Measurements from ENCODE around the gene RBM28.
"Not testable (repeated sequence)": the region's sequence is repeated elsewhere in the genome, so short reads cannot be mapped to it uniquely, and the experiment has no call there.

Gene RBM28

GRCh38 chr7:128311013-128311412 lies 32.7 kb downstream of the RBM28 start:
- H3K4me3 Mint-ChIP-seq: no peak overlapping the region
- peak overlapping the region in 1 of 2 donors; percentile 9 for H3K27ac Mint-ChIP-seq
- no peak for ATAC-seq (replicated peaks)
- no peak for DNase-seq
- no peaks in the 10 kb centered on the region for H3K9me3 Mint-ChIP-seq
- no peaks in the 10 kb centered on the region for H3K27me3 Mint-ChIP-seq
- peaks cover 3 to 22% of the 10 kb centered on the region in 2 donors for H3K4me1 Mint-ChIP-seq (ENCODE audit: low read depth in 2 of 2)
- H3K36me3 Mint-ChIP-seq (ENCODE audit: insufficient read depth): peaks cover 75% of the 10 kb centered on the region

- no peak for ATAC-seq (replicated peaks)
- no peak overlapping the region for H3K4me3 Mint-ChIP-seq
- no peaks in the 10 kb centered on the region for H3K27me3 Mint-ChIP-seq
Observed at GRCh38 chr7:128310499-128310898, 33.2 kb downstream of the RBM28 start.

GRCh38 chr7:128309976-128310375 lies 33.7 kb downstream of the RBM28 start:
- no peaks in the 10 kb centered on the region for H3K27me3 Mint-ChIP-seq
- ATAC-seq (replicated peaks) (no peak), DNase-seq (no peak)
- peaks cover 76% of the 10 kb centered on the region for H3K36me3 Mint-ChIP-seq (ENCODE audit: insufficient read depth)
- no peak overlapping the region for H3K27ac Mint-ChIP-seq
- peaks cover 3 to 17% of the 10 kb centered on the region in 2 donors for H3K4me1 Mint-ChIP-seq (ENCODE audit: low read depth in 2 of 2)
- no peak overlapping the region for H3K4me3 Mint-ChIP-seq
- no peaks in the 10 kb centered on the region for H3K9me3 Mint-ChIP-seq

More at GRCh38 chr7:128310499-128310898, 33.2 kb downstream of the RBM28 start:
- DNase-seq: no peak
- Mint-ChIP-seq H3K36me3 (ENCODE audit: insufficient read depth) (peaks cover 76% of the 10 kb centered on the region), H3K4me1 (ENCODE audit: low read depth in 2 of 2) (peaks cover 3 to 18% of the 10 kb centered on the region in 2 donors), H3K9me3 (no peaks in the 10 kb centered on the region), H3K27ac (no peak overlapping the region)

GRCh38 chr7:128309124-128309523 lies 34.6 kb downstream of the RBM28 start:
- Mint-ChIP-seq H3K4me1 (ENCODE audit: low read depth in 2 of 2) (peaks cover 0 to 10% of the 10 kb centered on the region in 2 donors), H3K27ac (no peak overlapping the region), H3K36me3 (ENCODE audit: insufficient read depth) (peaks cover 72% of the 10 kb centered on the region), H3K27me3 (no peaks in the 10 kb centered on the region), H3K9me3 (no peaks in the 10 kb centered on the region), H3K4me3 (no peak overlapping the region)
- DNase-seq (no peak), ATAC-seq (replicated peaks) (no peak)

GRCh38 chr7:128307061-128307460 lies 36.6 kb downstream of the RBM28 start:
- DNase-seq (no peak), ATAC-seq (replicated peaks) (no peak)
- Mint-ChIP-seq H3K9me3 (no peaks in the 10 kb centered on the region), H3K27me3 (no peaks in the 10 kb centered on the region), H3K4me3 (no peak overlapping the region), H3K4me1 (ENCODE audit: low read depth in 2 of 2) (peaks cover 0 to 3% of the 10 kb centered on the region in 2 donors), H3K27ac (no peak overlapping the region), H3K36me3 (ENCODE audit: insufficient read depth) (peaks cover 56% of the 10 kb centered on the region)

- Mint-ChIP-seq H3K4me3 (no peak overlapping the region), H3K27me3 (no peaks in the 10 kb centered on the region), H3K36me3 (ENCODE audit: insufficient read depth) (peaks cover 30% of the 10 kb centered on the region), H3K27ac (no peak overlapping the region), H3K9me3 (no peaks in the 10 kb centered on the region), H3K4me1 (ENCODE audit: low read depth in 2 of 2) (peaks cover 0 to 3% of the 10 kb centered on the region in 2 donors)
- no peak for DNase-seq
- ATAC-seq (replicated peaks): no peak
Observed at GRCh38 chr7:128304212-128304611, 39.5 kb downstream of the RBM28 start.

- Mint-ChIP-seq H3K4me1 (ENCODE audit: low read depth in 2 of 2) (peaks cover 0 to 3% of the 10 kb centered on the region in 2 donors), H3K9me3 (no peaks in the 10 kb centered on the region), H3K27me3 (no peaks in the 10 kb centered on the region), H3K27ac (no peak overlapping the region), H3K36me3 (ENCODE audit: insufficient read depth) (peaks cover 25% of the 10 kb centered on the region), H3K4me3 (no peak overlapping the region)
- ATAC-seq (replicated peaks) (no peak), DNase-seq (no peak)
Observed at GRCh38 chr7:128303643-128304042, 40.1 kb downstream of the RBM28 start.

GRCh38 chr7:128303133-128303532 lies 40.6 kb downstream of the RBM28 start:
- Mint-ChIP-seq H3K4me1 (ENCODE audit: low read depth in 2 of 2) (peaks cover 0 to 3% of the 10 kb centered on the region in 2 donors), H3K27ac (no peak overlapping the region), H3K4me3 (no peak overlapping the region), H3K36me3 (ENCODE audit: insufficient read depth) (peaks cover 20% of the 10 kb centered on the region), H3K9me3 (no peaks in the 10 kb centered on the region), H3K27me3 (no peaks in the 10 kb centered on the region)
- DNase-seq: no peak
- ATAC-seq (replicated peaks): no peak

GRCh38 chr7:128302139-128302538 lies 41.6 kb downstream of the RBM28 start:
- DNase-seq: no peak
- Mint-ChIP-seq H3K4me1 (ENCODE audit: low read depth in 2 of 2) (peaks cover 0 to 3% of the 10 kb centered on the region in 2 donors), H3K27ac (peak overlapping the region in 1 of 2 donors; percentile 86), H3K9me3 (no peaks in the 10 kb centered on the region), H3K4me3 (no peak overlapping the region), H3K36me3 (ENCODE audit: insufficient read depth) (peaks cover 16% of the 10 kb centered on the region), H3K27me3 (no peaks in the 10 kb centered on the region)
- ATAC-seq (replicated peaks): no peak

GRCh38 chr7:128299109-128299607 lies 44.5 kb downstream of the RBM28 start:
- Mint-ChIP-seq H3K27me3 (no peaks in the 10 kb centered on the region), H3K9me3 (no peaks in the 10 kb centered on the region), H3K4me3 (no peak overlapping the region), H3K4me1 (ENCODE audit: low read depth in 2 of 2) (no peaks in the 10 kb centered on the region), H3K36me3 (ENCODE audit: insufficient read depth) (peaks cover 5% of the 10 kb centered on the region), H3K27ac (no peak overlapping the region)
- DNase-seq (no peak), ATAC-seq (replicated peaks) (no peak)

- not testable (repeated sequence) for H3K4me1 Mint-ChIP-seq (ENCODE audit: low read depth in 2 of 2); H3K27me3 Mint-ChIP-seq; H3K36me3 Mint-ChIP-seq (ENCODE audit: insufficient read depth); H3K27ac Mint-ChIP-seq; H3K4me3 Mint-ChIP-seq; ATAC-seq (replicated peaks); DNase-seq; H3K9me3 Mint-ChIP-seq
Observed at GRCh38 chr7:128298004-128298403, 45.7 kb downstream of the RBM28 start.

GRCh38 chr7:128287556-128287955 lies 56.2 kb downstream of the RBM28 start:
- Mint-ChIP-seq H3K27ac (peak overlapping the region in 1 of 2 donors; percentile 65), H3K9me3 (no peaks in the 10 kb centered on the region), H3K4me1 (ENCODE audit: low read depth in 2 of 2) (no peaks in the 10 kb centered on the region), H3K27me3 (no peaks in the 10 kb centered on the region), H3K4me3 (no peak overlapping the region), H3K36me3 (ENCODE audit: insufficient read depth) (no peaks in the 10 kb centered on the region)
- DNase-seq (no peak), ATAC-seq (replicated peaks) (no peak)

- H3K4me1 Mint-ChIP-seq (ENCODE audit: low read depth in 2 of 2): no peaks in the 10 kb centered on the region
- no peak for ATAC-seq (replicated peaks)
- H3K27me3 Mint-ChIP-seq: no peaks in the 10 kb centered on the region
- H3K27ac Mint-ChIP-seq: no peak overlapping the region
- no peak for DNase-seq
- H3K36me3 Mint-ChIP-seq (ENCODE audit: insufficient read depth): no peaks in the 10 kb centered on the region
- H3K9me3 Mint-ChIP-seq: peaks cover 9 to 15% of the 10 kb centered on the region in 2 donors
- no peak overlapping the region for H3K4me3 Mint-ChIP-seq
Observed at GRCh38 chr7:128284102-128284501, 59.6 kb downstream of the RBM28 start.

- Mint-ChIP-seq H3K27ac (peak overlapping the region in 1 of 2 donors; percentile 6), H3K36me3 (ENCODE audit: insufficient read depth) (no peaks in the 10 kb centered on the region)
- no peak for DNase-seq
Observed at GRCh38 chr7:128281605-128282380, 61.9 kb downstream of the RBM28 start.

More at GRCh38 chr7:128281605-128282380, 61.9 kb downstream of the RBM28 start:
- Mint-ChIP-seq H3K27me3 (no peaks in the 10 kb centered on the region), H3K9me3 (peaks cover 9 to 15% of the 10 kb centered on the region in 2 donors), H3K4me3 (no peak overlapping the region), H3K4me1 (ENCODE audit: low read depth in 2 of 2) (no peaks in the 10 kb centered on the region)
- ATAC-seq (replicated peaks): no peak

All from effector memory CD8-positive, alpha-beta T cell (primary cell).